OCI-LY1 (cell line): ENCODE measurements around the gene STARD7.

Experiments
- CTCF ChIP-seq: fragments of 200-600 bp; sonication (generic), shearing (Covaris generic); IDR thresholded peaks from 2 replicates; pipeline ENCODE4 v1.5.1; 2017; ENCODE audit warnings: mild to moderate bottlenecking, antibody characterized with exemption, low read length, moderate library complexity, mixed read lengths
- EZH2 ChIP-seq: fragments of 200-600 bp; sonication (generic), shearing (Covaris generic); IDR thresholded peaks from 2 replicates; pipeline ENCODE4 v1.8.0; 2017; ENCODE audit warnings: borderline replicate concordance, mixed run types, mild to moderate bottlenecking, antibody characterized with exemption, low read length, moderate library complexity, mixed read lengths

- no peak for TF ChIP-seq CTCF
- TF ChIP-seq EZH2: no peak
Observed at GRCh38 chr2:96198921-96199320, 9.7 kb downstream of the STARD7 start.
